HG02798 (cell line): ENCODE data around the gene CCDC9.
"Not testable (repeated sequence)": the region's sequence is repeated elsewhere in the genome, so short reads cannot be mapped to it uniquely, and the experiment has no call there.

Experiments
- ATAC-seq: cut with Tn5 transposase; IDR thresholded peaks from one replicate; pipeline ENCODE4 v1.9.1; 2021; ENCODE audit warnings: mild to moderate bottlenecking; ENCODE audit not compliant: unreplicated experiment, poor library complexity

The CCDC9 gene

DNA sequence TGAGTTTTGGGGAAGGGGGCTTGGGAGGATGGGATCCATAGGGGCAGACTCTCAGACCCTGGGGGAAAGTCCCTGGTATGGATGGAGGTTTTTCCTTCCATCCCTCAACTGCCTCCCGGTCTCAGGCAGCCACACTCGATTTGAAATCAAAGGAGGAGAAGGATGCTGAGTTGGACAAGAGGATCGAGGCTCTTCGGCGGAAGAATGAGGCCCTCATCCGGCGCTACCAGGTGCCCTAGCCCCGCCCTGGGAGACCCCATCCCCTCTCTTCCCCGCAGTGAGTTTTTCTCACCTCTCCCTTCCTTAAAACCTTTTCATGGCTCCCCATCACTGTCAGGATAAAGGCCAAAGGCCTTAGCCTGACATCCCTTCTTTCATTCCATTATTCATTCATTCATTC, 2.1 kb downstream of the CCDC9 start:
- no peak for ATAC-seq

DNA sequence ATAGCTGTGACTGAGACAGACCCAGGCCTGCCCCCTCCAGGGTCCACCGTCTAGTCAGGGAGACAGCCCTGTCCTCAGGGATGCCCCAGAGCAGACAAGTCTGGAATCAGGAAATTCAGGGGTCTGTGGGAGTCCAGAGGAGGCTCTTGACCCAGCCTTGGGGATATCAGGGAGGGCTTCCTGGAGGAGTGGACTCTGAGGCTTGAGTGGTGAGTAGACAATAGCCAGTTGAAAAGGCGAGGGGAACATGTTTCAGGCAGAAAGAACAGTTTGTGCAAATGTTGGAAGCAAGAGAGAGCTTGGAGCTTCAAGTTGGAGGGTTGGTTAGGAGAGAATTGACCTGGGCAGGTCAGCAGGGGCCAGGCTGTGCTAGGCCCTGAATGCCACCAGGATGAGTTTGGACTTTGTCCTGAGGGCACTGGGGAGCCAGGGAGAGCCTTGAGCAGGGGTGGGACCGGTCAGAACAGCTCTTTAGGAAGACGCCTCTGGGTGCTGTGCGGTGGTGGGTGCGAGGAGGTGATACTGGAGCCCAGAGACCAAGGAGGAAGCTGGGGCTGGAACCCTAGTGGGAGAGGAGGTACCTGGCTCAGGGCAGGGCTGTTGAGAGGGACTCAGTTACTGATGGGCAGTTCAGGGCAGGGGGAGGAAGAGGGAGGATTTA, 2.7 kb downstream of the CCDC9 start:
- no peak for ATAC-seq

DNA sequence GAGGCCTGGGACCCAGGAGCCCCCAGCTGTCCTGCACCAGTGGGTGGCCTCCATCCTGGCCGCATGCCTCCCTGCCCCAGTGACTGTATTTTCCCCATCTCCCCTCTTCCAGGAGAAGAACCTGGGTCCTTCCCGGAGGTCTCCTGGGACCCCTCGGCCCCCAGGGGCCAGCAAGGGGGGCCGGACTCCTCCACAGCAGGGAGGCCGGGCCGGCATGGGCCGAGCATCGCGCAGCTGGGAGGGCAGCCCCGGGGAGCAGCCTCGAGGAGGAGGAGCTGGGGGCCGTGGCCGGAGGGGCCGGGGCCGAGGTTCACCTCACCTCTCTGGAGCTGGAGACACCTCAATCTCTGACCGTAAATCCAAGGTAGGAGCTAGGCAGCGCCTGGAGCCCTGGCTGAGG, 4.2 kb downstream of the CCDC9 start:
- ATAC-seq, result no peak

DNA sequence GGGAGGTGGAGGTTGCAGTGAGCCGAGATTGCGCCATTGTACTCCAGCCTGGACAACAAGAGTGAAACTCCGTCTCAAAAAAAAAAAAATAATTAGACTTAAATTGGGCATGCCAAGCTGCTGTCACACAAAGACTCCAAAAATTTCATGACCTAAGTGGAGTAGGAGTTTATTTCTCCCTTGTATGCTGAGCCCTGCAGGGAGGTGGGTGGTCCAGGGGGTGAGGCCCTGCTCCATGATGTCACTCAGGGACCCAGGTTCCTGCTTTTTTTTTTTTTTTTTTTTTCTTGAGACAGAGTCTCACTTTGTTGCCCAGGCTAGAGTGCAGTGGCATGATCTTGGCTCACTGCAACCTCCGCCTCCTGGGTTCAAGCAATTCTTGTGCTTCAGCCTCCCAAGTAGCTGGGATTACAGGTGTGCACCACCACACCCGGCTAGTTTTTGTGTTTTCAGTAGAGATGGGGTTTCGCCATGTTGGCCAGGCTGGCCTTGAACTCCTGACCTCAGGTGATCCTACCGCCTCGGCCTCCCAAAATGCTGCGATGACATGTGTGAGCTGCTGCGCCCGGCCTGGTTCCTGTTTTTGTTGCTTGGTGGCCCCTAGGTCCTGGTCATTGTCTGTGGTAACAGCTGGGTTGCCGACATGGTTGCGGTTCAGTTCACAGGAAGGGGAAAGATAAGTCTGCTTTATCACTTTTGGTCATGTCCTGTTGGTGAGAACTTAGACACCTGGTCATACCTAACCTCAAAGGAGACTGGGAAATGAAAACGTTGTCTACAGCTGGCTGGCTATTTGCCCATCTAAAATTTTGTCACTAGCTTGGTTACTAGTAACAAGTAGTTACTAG, 5.8 kb downstream of the CCDC9 start:
- ATAC-seq, result peak; percentile 70

DNA sequence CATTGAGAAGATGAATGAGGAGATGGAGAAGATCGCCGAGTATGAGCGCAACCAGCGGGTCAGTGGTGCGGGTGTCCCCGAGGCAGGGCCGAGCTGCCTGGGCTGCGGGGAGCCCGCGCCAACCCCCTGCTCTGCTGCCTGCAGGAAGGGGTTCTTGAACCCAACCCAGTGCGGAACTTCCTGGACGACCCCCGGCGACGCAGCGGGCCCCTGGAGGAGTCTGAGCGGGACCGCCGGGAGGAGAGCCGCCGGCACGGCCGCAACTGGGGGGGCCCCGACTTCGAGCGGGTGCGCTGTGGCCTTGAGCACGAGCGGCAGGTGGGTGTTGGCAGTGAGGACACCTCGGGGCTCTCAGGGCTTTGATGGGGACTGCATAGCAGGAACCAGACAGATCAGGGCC, 8.3 kb downstream of the CCDC9 start:
- no peak for ATAC-seq

DNA sequence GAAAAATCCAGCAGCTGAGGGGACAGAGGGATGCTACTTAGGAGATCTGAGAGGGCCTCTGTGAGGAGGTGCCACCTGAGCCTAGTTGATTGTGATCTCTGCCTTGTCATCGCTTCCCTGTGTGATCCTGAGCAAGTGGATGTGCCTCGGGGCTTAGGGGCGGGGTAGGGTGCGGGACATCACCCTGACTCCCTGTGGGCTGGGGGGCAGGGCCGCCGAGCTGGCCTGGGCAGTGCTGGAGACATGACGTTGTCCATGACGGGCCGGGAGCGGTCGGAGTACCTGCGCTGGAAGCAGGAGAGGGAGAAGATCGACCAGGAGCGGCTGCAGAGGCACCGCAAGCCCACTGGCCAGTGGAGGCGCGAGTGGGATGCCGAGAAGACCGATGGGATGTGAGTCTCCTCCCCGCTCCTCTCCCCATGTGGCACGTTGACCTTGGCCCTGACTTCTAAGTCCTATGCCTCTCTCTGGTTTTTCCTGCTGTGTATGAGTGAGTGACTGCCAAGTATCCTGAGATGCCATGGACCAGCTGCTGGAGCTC, 10.1 kb downstream of the CCDC9 start:
- no peak for ATAC-seq

DNA sequence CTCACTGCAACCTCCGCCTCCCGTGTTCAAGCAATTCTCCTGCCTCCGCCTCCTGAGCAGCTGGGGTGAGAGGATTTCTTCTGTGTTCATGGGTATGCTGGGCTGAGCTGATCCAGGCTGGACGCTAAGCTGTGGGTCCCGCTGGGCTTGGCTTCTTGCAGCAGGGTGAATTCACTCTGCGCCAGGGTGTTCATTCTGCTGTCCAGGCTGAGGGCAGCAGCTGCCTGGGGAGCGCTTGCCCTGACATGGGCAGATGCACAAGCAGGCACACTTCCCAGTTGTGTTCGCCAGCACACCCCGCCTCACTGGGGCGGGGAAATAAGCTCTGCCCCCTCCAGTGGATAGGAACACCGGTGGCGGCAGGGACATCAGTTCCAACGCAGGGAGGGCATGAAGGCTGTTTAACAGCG, 11.0 kb downstream of the CCDC9 start:
- ATAC-seq, result no peak

DNA sequence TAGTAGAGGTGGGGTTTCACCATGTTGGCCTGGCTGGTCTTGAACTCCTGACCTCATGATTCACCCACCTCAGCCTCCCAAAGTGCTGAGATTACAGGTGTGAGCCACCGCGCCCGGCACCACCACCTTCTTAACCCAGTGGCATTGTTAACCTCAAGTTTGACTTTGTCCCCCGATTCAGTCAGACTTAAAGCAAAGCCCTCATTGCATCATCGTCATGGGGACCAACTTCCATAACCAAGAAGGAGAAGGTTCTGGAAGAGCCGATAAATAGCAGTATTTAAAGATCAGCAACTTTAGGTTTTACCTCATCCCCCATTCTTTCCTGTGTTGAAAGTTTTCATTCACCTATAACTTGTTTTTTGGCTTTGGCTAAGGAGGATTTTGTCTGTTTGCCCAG, 11.7 kb downstream of the CCDC9 start:
- no peak for ATAC-seq

DNA sequence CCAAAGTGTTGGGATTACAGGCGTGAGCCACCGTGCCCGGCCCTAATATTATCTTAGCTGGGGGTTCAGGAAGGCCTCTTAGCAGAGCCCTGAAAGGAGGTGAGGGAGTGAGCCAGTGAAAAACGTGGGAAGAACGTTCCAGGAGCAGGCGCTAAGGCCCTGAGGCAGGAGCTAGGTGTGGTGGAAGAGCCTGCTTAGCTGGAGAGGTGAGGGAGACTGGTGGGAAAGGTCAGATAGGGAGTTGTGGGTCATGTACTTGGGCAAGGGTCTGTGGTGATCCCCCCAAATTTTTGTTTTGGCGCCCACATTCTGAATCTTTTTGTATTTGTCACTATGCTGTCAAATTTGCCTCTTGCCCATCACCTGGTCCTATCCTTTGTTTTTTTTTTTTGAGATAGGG, 13.3 kb downstream of the CCDC9 start:
- no peak for ATAC-seq

DNA sequence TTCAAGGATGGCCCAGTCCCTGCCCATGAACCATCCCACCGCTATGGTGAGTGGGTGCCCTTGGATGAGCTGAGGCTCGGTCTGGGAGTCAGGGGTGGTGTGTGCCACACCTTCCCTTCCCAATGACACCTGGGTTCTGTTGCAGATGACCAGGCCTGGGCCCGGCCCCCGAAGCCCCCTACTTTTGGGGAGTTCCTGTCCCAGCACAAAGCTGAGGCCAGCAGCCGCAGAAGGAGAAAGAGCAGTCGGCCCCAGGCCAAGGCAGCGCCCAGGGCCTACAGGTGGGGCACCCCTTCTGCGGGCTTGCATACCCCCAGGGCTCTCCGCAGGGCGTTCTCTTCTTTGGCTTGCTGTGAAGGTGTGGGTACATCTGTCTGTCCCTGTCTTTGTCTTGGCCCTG, 14.1 kb downstream of the CCDC9 start:
- ATAC-seq, result no peak

DNA sequence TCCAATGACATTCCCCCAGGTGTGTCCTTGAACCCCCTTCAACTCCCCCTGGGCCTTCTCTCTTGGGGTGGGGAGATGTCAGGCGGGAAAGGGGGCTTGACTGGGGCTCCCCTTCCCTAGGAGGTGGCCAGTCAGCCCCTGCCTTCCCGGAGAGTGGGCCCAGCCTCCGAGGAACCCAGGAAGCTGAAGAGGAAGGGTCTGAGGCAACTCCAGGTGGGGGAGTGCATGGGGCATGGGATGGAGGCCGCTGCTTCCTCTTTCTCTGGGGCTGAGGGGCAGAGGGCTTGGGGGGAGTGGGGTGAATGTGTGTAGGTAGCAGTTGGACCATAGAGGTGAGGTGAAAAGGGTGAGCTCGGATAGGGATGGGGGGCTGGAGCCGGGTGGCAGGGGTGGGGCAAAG, 15.6 kb downstream of the CCDC9 start:
- no peak for ATAC-seq

DNA sequence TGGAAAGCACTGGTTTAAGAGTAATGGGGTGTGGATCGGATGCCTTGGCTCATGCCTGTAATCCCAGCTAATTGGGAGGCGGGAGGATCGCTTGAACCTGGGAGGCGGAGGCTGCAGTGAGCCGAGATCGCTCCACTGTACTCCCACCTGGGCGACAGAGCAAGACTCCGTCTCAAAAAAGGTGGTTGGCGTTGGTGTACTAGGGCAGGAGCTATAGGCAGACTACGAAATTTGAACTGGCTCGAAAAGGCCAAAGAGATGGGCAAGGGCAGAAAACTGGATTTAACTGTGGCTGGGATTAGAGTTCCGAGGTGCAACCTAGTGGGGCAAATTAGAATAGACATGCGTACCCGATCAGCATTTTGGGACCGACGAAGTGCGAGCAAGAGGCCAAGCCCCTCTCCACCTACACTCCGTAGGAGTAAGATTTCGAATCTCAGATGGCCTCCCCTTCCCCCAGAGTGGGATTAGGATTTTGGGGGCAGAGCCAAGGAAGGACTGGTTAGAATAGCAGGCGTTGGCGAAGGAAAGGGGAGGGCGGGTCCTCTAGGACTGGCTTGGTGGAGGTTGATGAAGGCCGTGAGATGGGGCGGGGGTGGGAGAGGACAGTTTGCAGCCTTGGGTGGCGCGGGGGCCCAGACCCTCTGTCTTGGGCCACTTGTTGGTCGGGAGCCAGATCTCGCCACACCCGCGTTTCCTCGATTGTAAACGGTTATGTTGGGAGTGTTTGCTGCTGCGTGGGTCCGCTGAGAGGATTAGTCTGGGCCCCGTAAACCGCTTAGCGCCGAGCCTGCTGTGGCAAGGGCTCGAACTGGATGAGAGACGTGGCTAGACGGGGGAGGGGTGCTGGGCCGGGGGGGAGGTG, 16.4 kb downstream of the CCDC9 start:
- no peak for ATAC-seq

DNA sequence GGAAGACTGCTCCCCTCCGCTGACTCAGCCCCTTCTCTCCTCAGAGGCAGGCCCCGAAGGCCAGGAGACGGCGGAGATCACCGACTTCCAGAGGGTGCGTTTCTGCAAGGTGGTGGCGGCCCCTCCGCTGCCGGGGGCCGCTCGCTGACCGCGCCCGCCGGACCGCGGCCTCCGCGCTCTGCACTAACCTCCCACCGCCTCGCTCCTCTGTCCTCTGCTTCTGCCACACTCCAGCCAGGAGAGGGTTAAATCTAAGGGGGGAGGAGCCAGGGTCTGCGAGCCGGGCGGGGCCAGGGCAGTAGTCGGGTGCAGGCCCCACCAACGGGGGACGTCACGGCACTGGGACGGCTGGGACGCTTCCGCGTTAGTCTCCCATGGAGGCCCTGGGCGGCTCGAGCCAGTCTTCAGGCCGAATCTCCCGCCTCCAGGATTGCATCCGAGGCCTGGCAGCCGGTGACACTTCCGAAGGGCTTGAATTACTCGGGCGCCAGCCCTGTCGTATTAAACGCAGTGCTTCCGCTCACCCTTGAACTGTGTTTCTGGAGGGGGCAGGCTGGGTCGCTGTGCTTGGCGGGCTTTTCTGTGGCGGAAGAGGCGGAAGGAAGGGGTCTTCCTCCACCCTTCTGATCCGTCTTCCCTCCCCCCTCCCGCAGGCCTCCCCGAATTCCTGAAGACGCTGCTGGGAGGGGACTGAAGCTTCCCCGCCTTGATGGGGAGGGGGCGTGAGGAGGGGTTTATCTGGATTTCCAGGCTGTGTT, 17.2 kb downstream of the CCDC9 start:
- peak; percentile 69 for ATAC-seq

DNA sequence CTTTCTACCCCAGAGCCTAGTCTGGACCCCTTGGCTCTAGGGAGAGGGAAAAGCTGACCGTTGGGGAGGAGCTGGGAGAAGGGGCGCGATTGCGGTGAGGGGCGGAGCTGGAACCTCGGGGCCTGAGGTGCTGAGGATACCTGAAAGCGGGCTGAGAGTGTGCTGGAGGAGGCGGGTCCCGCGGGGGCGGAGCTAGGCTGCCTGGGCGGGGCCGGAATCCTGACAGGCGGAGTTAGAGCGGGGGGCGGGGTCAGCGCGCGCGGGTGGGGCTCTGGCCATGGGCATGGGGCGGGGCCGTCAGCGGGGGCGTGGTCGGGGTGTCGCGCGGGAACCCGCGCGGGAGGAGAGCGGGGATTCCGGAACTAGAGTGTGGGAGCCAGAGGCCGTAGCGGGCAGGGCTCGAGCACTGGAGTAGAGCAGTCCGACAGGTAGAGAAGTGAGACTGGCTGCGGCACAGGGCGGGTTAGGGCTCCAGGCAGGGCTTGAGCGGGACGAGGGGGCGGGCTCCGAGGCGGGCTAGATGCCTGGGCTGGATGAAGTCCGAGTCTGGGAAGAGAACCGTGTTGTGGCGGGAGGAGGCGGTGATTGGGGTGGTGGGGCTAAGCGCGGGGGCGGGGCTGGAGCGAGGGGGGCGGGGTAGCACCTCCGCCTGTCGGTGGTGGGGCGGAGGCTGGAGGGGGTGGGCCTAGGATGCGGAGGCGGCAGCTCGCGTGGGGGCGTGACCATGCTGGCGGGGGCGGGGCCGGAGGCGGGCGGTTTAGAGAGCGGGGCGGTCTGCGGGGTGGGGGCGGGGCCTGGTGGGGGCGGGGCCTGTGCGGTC, 18.0 kb downstream of the CCDC9 start, which contains the start of gene INAFM1:
Gene INAFM1, plus strand, starts transcription at position 815 of the 820 bp plus-strand sequence. CDS start 35 bp downstream, outside the sequence.
- ATAC-seq, result peak; percentile 60

DNA sequence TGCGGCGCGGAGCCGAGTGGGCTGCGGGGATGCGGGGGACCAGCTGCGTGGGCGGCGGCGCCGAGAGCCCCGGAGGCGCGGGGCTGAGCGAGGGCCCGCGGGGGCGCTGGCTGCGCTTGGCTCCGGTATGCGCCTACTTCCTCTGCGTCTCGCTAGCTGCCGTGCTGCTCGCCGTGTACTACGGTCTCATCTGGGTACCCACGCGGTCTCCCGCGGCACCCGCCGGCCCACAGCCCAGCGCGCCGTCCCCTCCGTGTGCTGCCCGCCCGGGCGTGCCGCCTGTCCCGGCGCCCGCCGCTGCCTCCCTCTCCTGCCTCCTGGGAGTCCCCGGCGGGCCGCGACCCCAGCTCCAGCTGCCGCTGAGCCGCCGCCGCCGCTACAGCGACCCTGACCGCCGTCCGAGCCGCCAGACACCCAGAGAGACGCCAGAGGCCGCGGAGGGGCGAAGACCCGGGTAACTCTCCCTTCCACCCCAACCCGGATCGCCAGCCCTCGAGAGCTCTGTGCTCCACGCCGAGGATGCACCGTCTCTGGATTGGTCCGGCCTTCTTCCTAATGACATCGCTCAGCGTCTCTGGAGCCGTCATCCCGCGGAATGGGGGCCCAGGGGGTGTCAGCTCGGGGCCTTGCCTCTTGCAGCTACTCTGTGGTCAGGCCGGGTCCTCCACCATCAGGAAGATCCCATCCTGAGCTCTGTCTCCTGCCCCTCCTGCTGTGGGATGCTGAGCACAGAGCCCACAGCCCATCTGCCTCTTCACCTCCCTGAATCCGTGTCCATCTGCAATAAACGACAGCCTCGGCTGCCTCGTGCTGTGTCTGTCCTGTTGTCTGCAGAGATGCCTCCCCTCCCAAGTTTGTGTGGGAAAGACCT, 18.8 kb downstream of the CCDC9 start:
- no peak for ATAC-seq

DNA sequence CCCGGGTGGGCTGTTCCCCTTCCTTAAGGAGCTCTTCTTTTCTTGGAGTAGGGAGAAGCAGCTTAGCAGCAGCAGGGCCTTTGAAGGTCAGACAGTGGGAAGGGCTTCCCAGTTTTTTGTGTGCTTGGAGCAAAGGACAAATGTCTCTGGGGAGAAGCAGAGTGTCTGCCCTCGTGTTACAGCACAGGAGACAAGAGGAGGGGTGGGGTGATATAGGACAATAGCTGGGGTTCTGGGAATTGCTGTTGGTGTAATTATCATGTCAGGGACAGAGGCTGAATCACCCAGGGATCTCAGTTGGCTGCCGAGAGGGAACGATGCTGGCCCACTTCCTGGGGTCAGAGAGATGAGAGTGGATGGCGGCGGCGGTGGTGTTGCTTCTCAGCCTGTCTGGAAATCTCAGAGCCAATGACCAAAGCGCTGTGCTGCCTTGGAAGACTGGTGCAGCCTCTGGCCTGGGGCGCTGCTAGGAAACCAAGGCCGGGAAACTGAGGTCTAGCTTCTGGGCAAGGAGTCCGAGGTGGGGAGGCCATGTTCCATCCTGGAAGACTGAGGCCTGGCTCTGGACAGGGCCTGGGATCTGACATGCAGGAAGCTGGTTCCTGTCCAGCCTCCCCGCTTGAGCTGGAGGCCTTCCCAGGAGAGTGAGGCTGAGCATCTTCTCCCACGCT, 19.6 kb downstream of the CCDC9 start:
- no peak for ATAC-seq

DNA sequence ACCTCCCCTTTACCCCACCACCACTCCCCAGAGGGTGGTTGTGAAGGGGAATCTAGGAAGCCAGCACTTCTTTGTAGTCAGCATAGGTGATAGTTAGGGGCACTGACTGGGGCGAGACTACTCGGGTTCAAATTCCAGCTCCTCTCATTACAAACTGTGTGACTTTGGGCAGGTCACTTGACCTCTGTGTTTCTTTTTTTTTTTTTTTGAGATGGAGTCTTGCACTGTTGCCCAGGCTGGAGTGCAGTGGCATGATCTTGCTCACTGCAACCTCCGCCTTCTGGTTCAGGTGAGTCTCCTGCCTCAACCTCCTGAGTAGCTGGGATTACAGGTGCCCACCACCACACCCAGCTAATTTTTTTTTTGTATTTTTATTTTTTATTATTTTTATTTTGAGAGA, 20.2 kb downstream of the CCDC9 start:
- ATAC-seq, result not testable (repeated sequence)
